ENCODE measurements around the gene MKNK2. TPM values are rescaled to one million over a fixed set of nuclear protein-coding genes. Genes with fewer than 3 reads are reported as not detected.
A peak's percentile ranks its signal among the peaks of the same experiment; 100 is the strongest.

Gene MKNK2
- total RNA-seq, 1 experiment from 2014 or later, result 96.8 TPM

DNA sequence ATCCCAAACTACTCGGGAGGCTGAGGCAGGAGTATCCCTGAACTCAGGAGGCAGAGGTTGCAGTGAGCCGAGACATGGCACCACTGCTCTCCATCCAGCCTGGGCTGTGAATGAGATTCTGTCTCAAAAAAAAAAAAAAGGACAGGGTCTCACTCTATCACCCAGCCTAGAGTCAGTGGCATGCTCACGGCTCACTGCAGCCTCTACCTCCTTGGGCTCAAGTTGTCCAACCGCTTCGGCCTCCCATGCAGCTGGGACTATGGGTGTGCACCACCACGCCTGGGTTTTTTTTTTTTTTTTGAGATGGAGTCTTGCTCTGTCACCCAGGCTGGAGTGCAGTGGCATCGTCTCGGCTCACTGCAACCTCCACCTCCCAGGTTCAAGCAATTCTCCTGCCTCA is 14.6 kb downstream of the MKNK2 start:
- H3K27ac ChIP-seq (ENCODE audit: low read length), result no peak overlapping the region
- POLR2A ChIA-PET (ENCODE audit: unreplicated experiment), result no interaction called here
- no peaks in the 10 kb centered on the region for H3K27me3 ChIP-seq (ENCODE audit: low read length)
- CTCF ChIA-PET, result no interaction called here
- H3K9ac ChIP-seq (ENCODE audit: low read length), result no peak overlapping the region
- H3K4me1 ChIP-seq (ENCODE audit: insufficient read depth, low read length), result peaks cover 12% of the 10 kb centered on the region
- TF ChIP-seq EZH2phosphoT487 (IDR thresholded peaks at IDR 0.05; ENCODE audit: borderline replicate concordance, low read length) (no peak), EZH2 (IDR thresholded peaks at IDR 0.05; ENCODE audit: low read length, unreplicated experiment) (no peak)
- TF ChIP-seq, protein P1, sequence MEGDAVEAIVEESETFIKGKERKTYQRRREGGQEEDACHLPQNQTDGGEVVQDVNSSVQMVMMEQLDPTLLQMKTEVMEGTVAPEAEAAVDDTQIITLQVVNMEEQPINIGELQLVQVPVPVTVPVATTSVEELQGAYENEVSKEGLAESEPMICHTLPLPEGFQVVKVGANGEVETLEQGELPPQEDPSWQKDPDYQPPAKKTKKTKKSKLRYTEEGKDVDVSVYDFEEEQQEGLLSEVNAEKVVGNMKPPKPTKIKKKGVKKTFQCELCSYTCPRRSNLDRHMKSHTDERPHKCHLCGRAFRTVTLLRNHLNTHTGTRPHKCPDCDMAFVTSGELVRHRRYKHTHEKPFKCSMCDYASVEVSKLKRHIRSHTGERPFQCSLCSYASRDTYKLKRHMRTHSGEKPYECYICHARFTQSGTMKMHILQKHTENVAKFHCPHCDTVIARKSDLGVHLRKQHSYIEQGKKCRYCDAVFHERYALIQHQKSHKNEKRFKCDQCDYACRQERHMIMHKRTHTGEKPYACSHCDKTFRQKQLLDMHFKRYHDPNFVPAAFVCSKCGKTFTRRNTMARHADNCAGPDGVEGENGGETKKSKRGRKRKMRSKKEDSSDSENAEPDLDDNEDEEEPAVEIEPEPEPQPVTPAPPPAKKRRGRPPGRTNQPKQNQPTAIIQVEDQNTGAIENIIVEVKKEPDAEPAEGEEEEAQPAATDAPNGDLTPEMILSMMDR (conservative IDR thresholded peaks at IDR 0.05; ENCODE audit: low read depth, low read length), result no peak
- ATAC-seq (no peak), DNase-seq (no peak)
- BruUV-seq (replicated peaks), result no TSS peak
- no peak overlapping the region for H3K4me2 ChIP-seq (ENCODE audit: low read length)
- no peaks in the 10 kb centered on the region for H3K9me3 ChIP-seq (ENCODE audit: low read length)
- no peaks in the 10 kb centered on the region for H3K79me2 ChIP-seq (ENCODE audit: low read length)
- no peaks in the 10 kb centered on the region for H3F3A ChIP-seq (ENCODE audit: low read length, unreplicated experiment)
- intact Hi-C loops (cut with micrococcal nuclease), result no loop called here
- no peak overlapping the region for H3K4me3 ChIP-seq (ENCODE audit: low read length)
- no peak overlapping the region for H2AFZ ChIP-seq (ENCODE audit: low read length)
- H3K36me3 ChIP-seq (ENCODE audit: low read depth, low read length), result peaks cover 2% of the 10 kb centered on the region; the same call in 1 of the 2 replicates
- H3K9me2 ChIP-seq (replicated peaks; ENCODE audit: low read length), result no peaks in the 10 kb centered on the region
- H4K20me1 ChIP-seq (ENCODE audit: low read length), result no peaks in the 10 kb centered on the region

GRCh38 chr19:2035590-2035991 is 15.5 kb downstream of the MKNK2 start:
- H2AFZ ChIP-seq (ENCODE audit: low read length), result 0 out of 2 replicates have a peak overlapping the region, but pooled peaks have one; percentile 56
- H3K4me2 ChIP-seq (ENCODE audit: low read length), result peak overlapping the region; percentile 47; the same call in 1 of the 2 replicates
- no peaks in the 10 kb centered on the region for H3K9me2 ChIP-seq (replicated peaks; ENCODE audit: low read length)
- no peak overlapping the region for H3K9ac ChIP-seq (ENCODE audit: low read length)
- H3F3A ChIP-seq (ENCODE audit: low read length, unreplicated experiment), result no peaks in the 10 kb centered on the region
- CTCF ChIA-PET, result no interaction called here
- H3K9me3 ChIP-seq (ENCODE audit: low read length), result no peaks in the 10 kb centered on the region
- peaks cover 12% of the 10 kb centered on the region for H3K4me1 ChIP-seq (ENCODE audit: insufficient read depth, low read length)
- H3K79me2 ChIP-seq (ENCODE audit: low read length), result no peaks in the 10 kb centered on the region
- TF ChIP-seq EZH2 (IDR thresholded peaks at IDR 0.05; ENCODE audit: low read length, unreplicated experiment) (no peak), EZH2phosphoT487 (IDR thresholded peaks at IDR 0.05; ENCODE audit: borderline replicate concordance, low read length) (no peak)
- TF ChIP-seq, protein P1 (conservative IDR thresholded peaks at IDR 0.05; ENCODE audit: low read depth, low read length), result no peak
- H3K27me3 ChIP-seq (ENCODE audit: low read length), result no peaks in the 10 kb centered on the region
- BruUV-seq (replicated peaks), result TSS peak; percentile 74
- peaks cover 2% of the 10 kb centered on the region; the same call in 1 of the 2 replicates for H3K36me3 ChIP-seq (ENCODE audit: low read depth, low read length)
- DNase-seq (no peak), ATAC-seq (no peak)
- peak overlapping the region; percentile 22; the same call in 1 of the 2 replicates for H3K27ac ChIP-seq (ENCODE audit: low read length)
- no peaks in the 10 kb centered on the region for H4K20me1 ChIP-seq (ENCODE audit: low read length)
- intact Hi-C loops (cut with micrococcal nuclease), result no loop called here
- POLR2A ChIA-PET (ENCODE audit: unreplicated experiment), result interaction anchor here (0.6 kb wide), 1 partner anchor 147 kb away, joined by 6 read pairs; no protein-coding TSS in a partner anchor
- H3K4me3 ChIP-seq (ENCODE audit: low read length), result no peak overlapping the region
